NT2/D1 (cell line): Measurements from ENCODE around the gene SERINC2.

ENCODE experiments used
- DNase-seq: peaks from one replicate; pipeline ENCODE4 v3.0.0-alpha.2; 2011; ENCODE audit warnings: low read depth, low spot score
- H3K27me3 ChIP-seq: 2 replicates; pipeline ENCODE4 v1.6.0; 2011; ENCODE audit warnings: mild to moderate bottlenecking; ENCODE audit not compliant: insufficient read length, insufficient read depth
- H3K36me3 ChIP-seq: 2 replicates; pipeline ENCODE4 v1.6.1; 2011; ENCODE audit warnings: mild to moderate bottlenecking, low read length, mixed read lengths; ENCODE audit not compliant: insufficient read depth, insufficient read length
- H3K4me1 ChIP-seq: 2 replicates; pipeline ENCODE4 v1.5.1; 2011; ENCODE audit not compliant: insufficient read depth, insufficient read length
- H3K4me3 ChIP-seq: 2 replicates; pipeline ENCODE4 v1.5.1; 2011; ENCODE audit warnings: low read depth; ENCODE audit not compliant: insufficient read length
- H3K9ac ChIP-seq: 2 replicates; pipeline ENCODE4 v1.6.0; 2011; ENCODE audit warnings: low read depth; ENCODE audit not compliant: insufficient read length
- H3K9me3 ChIP-seq: 2 replicates; pipeline ENCODE4 v1.5.1; 2011; ENCODE audit warnings: mild to moderate bottlenecking, low read length; ENCODE audit not compliant: insufficient read depth
- SUZ12 ChIP-seq: IDR thresholded peaks from 2 replicates; pipeline ENCODE4 v1.6.1; 2011; ENCODE audit not compliant: insufficient read length, insufficient read depth; ENCODE audit errors: extremely low read depth
- YY1 ChIP-seq: IDR thresholded peaks from 2 replicates; pipeline ENCODE4 v1.6.1; 2011; ENCODE audit not compliant: insufficient read length, insufficient read depth
- ZNF274 ChIP-seq: IDR thresholded peaks from 2 replicates; pipeline ENCODE4 v1.6.1; 2011; ENCODE audit warnings: mild to moderate bottlenecking, low read depth, low read length

SERINC2 gene

GRCh38 chr1:31409946-31410858 lies 2.8 kb upstream of the SERINC2 start:
- Histone ChIP-seq H3K9ac (no peak overlapping the region), H3K4me1 (peaks cover 15% of the 10 kb centered on the region), H3K9me3 (no peaks in the 10 kb centered on the region), H3K4me3 (no peak overlapping the region), H3K36me3 (no peaks in the 10 kb centered on the region), H3K27me3 (peaks cover 21% of the 10 kb centered on the region)
- no peak for TF ChIP-seq ZNF274
- TF ChIP-seq YY1, result no peak
- no peak for TF ChIP-seq SUZ12
- no peak for DNase-seq

- TF ChIP-seq SUZ12, result no peak
- no peak for TF ChIP-seq ZNF274
- TF ChIP-seq YY1, result no peak
- Histone ChIP-seq H3K36me3 (no peaks in the 10 kb centered on the region), H3K27me3 (peaks cover 21% of the 10 kb centered on the region), H3K9me3 (no peaks in the 10 kb centered on the region), H3K4me3 (no peak overlapping the region), H3K9ac (no peak overlapping the region), H3K4me1 (peaks cover 21% of the 10 kb centered on the region)
- no peak for DNase-seq
These were observed 2.1 kb upstream of the SERINC2 start for GRCh38 chr1:31410871-31411270.

GRCh38 chr1:31412205-31412604 lies 808 bp upstream of the SERINC2 start:
- no peaks in the 10 kb centered on the region for H3K36me3 ChIP-seq
- no peak for DNase-seq
- H3K4me3 ChIP-seq, result no peak overlapping the region
- H3K4me1 ChIP-seq, result peaks cover 26% of the 10 kb centered on the region
- H3K9ac ChIP-seq, result no peak overlapping the region
- no peak for TF ChIP-seq YY1
- TF ChIP-seq SUZ12, result no peak
- TF ChIP-seq ZNF274, result no peak
- H3K27me3 ChIP-seq, result peaks cover 21% of the 10 kb centered on the region
- no peaks in the 10 kb centered on the region for H3K9me3 ChIP-seq

GRCh38 chr1:31413405-31414001 lies 490 bp downstream of the SERINC2 start:
- Histone ChIP-seq H3K9me3 (no peaks in the 10 kb centered on the region), H3K36me3 (no peaks in the 10 kb centered on the region), H3K4me1 (peaks cover 26% of the 10 kb centered on the region), H3K27me3 (peaks cover 21% of the 10 kb centered on the region), H3K9ac (peak overlapping the region; percentile 88), H3K4me3 (peak overlapping the region; percentile 83)
- peak; percentile 11 for DNase-seq
- TF ChIP-seq SUZ12, result no peak
- TF ChIP-seq YY1, result no peak
- TF ChIP-seq ZNF274, result no peak

- no peak for TF ChIP-seq YY1
- TF ChIP-seq SUZ12, result no peak
- TF ChIP-seq ZNF274, result no peak
- no peaks in the 10 kb centered on the region for H3K9me3 ChIP-seq
- peaks cover 26% of the 10 kb centered on the region for H3K4me1 ChIP-seq
- H3K36me3 ChIP-seq, result no peaks in the 10 kb centered on the region
- no peak overlapping the region for H3K4me3 ChIP-seq
- no peak for DNase-seq
- peaks cover 21% of the 10 kb centered on the region for H3K27me3 ChIP-seq
- peak overlapping the region; percentile 13 for H3K9ac ChIP-seq
These were observed 2.0 kb downstream of the SERINC2 start for GRCh38 chr1:31414980-31415370.

GRCh38 chr1:31415658-31416057 lies 2.6 kb downstream of the SERINC2 start:
- TF ChIP-seq YY1, result no peak
- no peak for TF ChIP-seq SUZ12
- no peak for TF ChIP-seq ZNF274
- Histone ChIP-seq H3K27me3 (peaks cover 21% of the 10 kb centered on the region), H3K9me3 (no peaks in the 10 kb centered on the region), H3K9ac (no peak overlapping the region), H3K4me1 (peaks cover 26% of the 10 kb centered on the region), H3K4me3 (no peak overlapping the region), H3K36me3 (no peaks in the 10 kb centered on the region)
- DNase-seq, result no peak

- Histone ChIP-seq H3K27me3 (peaks cover 19% of the 10 kb centered on the region), H3K4me1 (peaks cover 26% of the 10 kb centered on the region), H3K9me3 (no peaks in the 10 kb centered on the region), H3K4me3 (no peak overlapping the region), H3K9ac (peak overlapping the region; percentile 3), H3K36me3 (no peaks in the 10 kb centered on the region)
- DNase-seq, result no peak
- TF ChIP-seq ZNF274 (no peak), YY1 (no peak), SUZ12 (no peak)
These were observed 3.2 kb downstream of the SERINC2 start for GRCh38 chr1:31416101-31416736.
